ENCODE data around the gene EN1. TPM values are rescaled to one million over a fixed set of nuclear protein-coding genes. Genes with fewer than 3 reads are reported as not detected.

The EN1 gene
- total and polyA plus RNA-seq, 2 of the 4 experiments (the other 2 are of a cell fraction): not detected

DNA sequence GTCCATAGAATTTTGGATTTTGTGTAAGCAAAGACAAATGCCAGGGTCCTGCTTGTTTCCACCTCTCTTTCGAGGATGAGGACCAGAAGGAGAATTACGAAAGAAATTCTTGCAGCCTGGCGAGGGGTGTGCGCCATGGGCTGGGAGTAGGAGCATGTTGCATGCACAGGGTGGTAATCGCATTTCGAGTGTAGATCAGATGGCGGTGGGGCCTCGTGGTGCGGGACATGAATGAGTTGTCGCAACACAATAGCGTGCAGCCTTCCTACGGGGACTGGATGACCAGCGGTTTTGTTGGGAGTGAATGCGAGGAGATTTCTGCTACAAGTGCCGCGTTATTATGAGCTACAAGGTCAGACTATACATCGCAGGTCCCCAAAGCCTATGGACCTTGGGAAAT, 4.2 kb upstream of the EN1 start:
- Histone ChIP-seq H2AK5ac (ENCODE audit: low read depth, low read length) (no peak overlapping the region), H4K20me1 (ENCODE audit: insufficient read depth, low read length) (no peaks in the 10 kb centered on the region), H2BK15ac (ENCODE audit: low read depth, low read length) (no peak overlapping the region), H3K27me3 (ENCODE audit: control insufficient read depth, insufficient read depth, low read length) (peaks cover 89% of the 10 kb centered on the region), H2AK9ac (replicated peaks; ENCODE audit: low read depth, low read length, poor library complexity) (no peak overlapping the region), H2AFZ (replicated peaks; ENCODE audit: low read length, poor library complexity) (no peak overlapping the region), H3K4me2 (ENCODE audit: low read depth, low read length) (no peak overlapping the region), H3K79me1 (ENCODE audit: low read depth in 1 of 2, low read length in 2 of 2) (no peaks in the 10 kb centered on the region), H3K18ac (ENCODE audit: low read depth, low read length) (no peak overlapping the region), H3K9me1 (ENCODE audit: insufficient read depth, low read length) (no peaks in the 10 kb centered on the region), H4K8ac (ENCODE audit: low read depth in 2 of 2, low read length in 2 of 2) (no peak overlapping the region), H3K56ac (ENCODE audit: extremely low read depth, insufficient read depth, low read length) (no peak overlapping the region), H3K23ac (ENCODE audit: low read depth, low read length) (no peak overlapping the region), H2BK120ac (ENCODE audit: low read depth, low read length) (no peak overlapping the region), H4K91ac (ENCODE audit: insufficient read depth, low read depth, low read length) (no peak overlapping the region), H2BK20ac (ENCODE audit: low read depth, low read length) (no peak overlapping the region), H3K4ac (ENCODE audit: low read depth, low read length) (no peak overlapping the region), H3K9me3 (ENCODE audit: control insufficient read depth, insufficient read depth, low read length) (peaks cover 2% of the 10 kb centered on the region; the same call in 1 of the 2 replicates), H2BK5ac (ENCODE audit: low read depth, low read length, poor library complexity, severe bottlenecking) (no peak overlapping the region), H3K4me1 (ENCODE audit: control insufficient read depth, insufficient read depth, low read length) (no peaks in the 10 kb centered on the region), H3K14ac (replicated peaks; ENCODE audit: low read depth, low read length) (no peak overlapping the region), H3K27ac (ENCODE audit: insufficient read depth, low read length) (no peak overlapping the region), H3K4me3 (ENCODE audit: insufficient read depth, low read depth, low read length) (no peak overlapping the region), H4K5ac (ENCODE audit: low read depth, low read length) (no peak overlapping the region), H3K9ac (ENCODE audit: low read depth, low read length) (no peak overlapping the region), H3K36me3 (ENCODE audit: control insufficient read depth, insufficient read depth, low read length) (no peaks in the 10 kb centered on the region)
- ChIA-PET POLR2A (ENCODE audit: unreplicated experiment) (no interaction called here), CTCF (interaction anchor here (0.5 kb wide), 1 partner anchor 312 kb away, joined by 5 read pairs; no protein-coding TSS in a partner anchor)
- in situ Hi-C loops (cut with MboI; ENCODE audit: low sequenced_read_pairs): loop anchor here (25.0 kb wide), 1 partner anchor 814 kb away; no protein-coding TSS in a partner anchor
- ATAC-seq (ENCODE audit: low read depth) (no peak), DNase-seq (no peak)
- 0% methylated on average over 6 of the region's 17 CpGs; no CpG with 5 or more reads in 1 of the 2 experiments for WGBS, 2 experiments (ENCODE audit: extremely low coverage in 2 of 2, insufficient read length in 1 of 2)
- TF ChIP-seq CEBPB (IDR thresholded peaks at IDR 0.05; ENCODE audit: low read depth, low read length) (no peak), RAD21 (IDR thresholded peaks at IDR 0.05; ENCODE audit: low read length) (no peak), POLR2A (IDR thresholded peaks at IDR 0.05; ENCODE audit: low read depth, low read length) (no peak), RFX5 (IDR thresholded peaks at IDR 0.05; ENCODE audit: low read depth, low read length) (no peak), CHD1 (IDR thresholded peaks at IDR 0.05; ENCODE audit: low read depth, low read length) (no peak), BHLHE40 (IDR thresholded peaks at IDR 0.05; ENCODE audit: low read depth, low read length) (no peak)
- TF ChIP-seq, protein P1, sequence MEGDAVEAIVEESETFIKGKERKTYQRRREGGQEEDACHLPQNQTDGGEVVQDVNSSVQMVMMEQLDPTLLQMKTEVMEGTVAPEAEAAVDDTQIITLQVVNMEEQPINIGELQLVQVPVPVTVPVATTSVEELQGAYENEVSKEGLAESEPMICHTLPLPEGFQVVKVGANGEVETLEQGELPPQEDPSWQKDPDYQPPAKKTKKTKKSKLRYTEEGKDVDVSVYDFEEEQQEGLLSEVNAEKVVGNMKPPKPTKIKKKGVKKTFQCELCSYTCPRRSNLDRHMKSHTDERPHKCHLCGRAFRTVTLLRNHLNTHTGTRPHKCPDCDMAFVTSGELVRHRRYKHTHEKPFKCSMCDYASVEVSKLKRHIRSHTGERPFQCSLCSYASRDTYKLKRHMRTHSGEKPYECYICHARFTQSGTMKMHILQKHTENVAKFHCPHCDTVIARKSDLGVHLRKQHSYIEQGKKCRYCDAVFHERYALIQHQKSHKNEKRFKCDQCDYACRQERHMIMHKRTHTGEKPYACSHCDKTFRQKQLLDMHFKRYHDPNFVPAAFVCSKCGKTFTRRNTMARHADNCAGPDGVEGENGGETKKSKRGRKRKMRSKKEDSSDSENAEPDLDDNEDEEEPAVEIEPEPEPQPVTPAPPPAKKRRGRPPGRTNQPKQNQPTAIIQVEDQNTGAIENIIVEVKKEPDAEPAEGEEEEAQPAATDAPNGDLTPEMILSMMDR (conservative IDR thresholded peaks at IDR 0.05; ENCODE audit: low read depth, low read length): no peak
- TF ChIP-seq, protein P2, sequence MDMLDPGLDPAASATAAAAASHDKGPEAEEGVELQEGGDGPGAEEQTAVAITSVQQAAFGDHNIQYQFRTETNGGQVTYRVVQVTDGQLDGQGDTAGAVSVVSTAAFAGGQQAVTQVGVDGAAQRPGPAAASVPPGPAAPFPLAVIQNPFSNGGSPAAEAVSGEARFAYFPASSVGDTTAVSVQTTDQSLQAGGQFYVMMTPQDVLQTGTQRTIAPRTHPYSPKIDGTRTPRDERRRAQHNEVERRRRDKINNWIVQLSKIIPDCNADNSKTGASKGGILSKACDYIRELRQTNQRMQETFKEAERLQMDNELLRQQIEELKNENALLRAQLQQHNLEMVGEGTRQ (IDR thresholded peaks at IDR 0.05; ENCODE audit: low read depth, low read length): no peak
- BruUV-seq (replicated peaks): no TSS peak
- dilution Hi-C loops (cut with HindIII; ENCODE audit: low sequenced_read_pairs, unreplicated experiment): no loop called here
- intact Hi-C loops (cut with micrococcal nuclease): no loop called here

Measured in IMR-90 (cell line).